Transverse colon (tissue), 4 donors: ENCODE measurements around the gene NTRK3. TPM values are rescaled to one million over a fixed set of nuclear protein-coding genes. Genes with fewer than 3 reads are reported as not detected.

Experiments
- DNase-seq: peaks from one replicate; pipeline ENCODE4 v3.0.0-alpha.2; 2019
- H3K27ac ChIP-seq, 4 donors: fragments of 200-600 bp; sonication (generic); 2 replicates each; pipeline ENCODE4 v1.5.1; 2016 to 2018; ENCODE audit warnings: inconsistent platforms in 4 of 4
- H3K27me3 ChIP-seq: fragments of 200-600 bp; sonication (generic); 2 replicates; pipeline ENCODE4 v1.5.1; 2017; ENCODE audit warnings: inconsistent platforms
- H3K36me3 ChIP-seq, 4 donors: fragments of 200-600 bp; sonication (generic); 2 replicates each; pipeline ENCODE4 v1.5.1; 2017 to 2019; ENCODE audit warnings: inconsistent platforms in 4 of 4
- H3K4me1 ChIP-seq, 4 donors: fragments of 200-600 bp; sonication (generic); 2 replicates each; pipeline ENCODE4 v1.5.1; 2017 to 2020; ENCODE audit warnings: inconsistent platforms in 4 of 4
- H3K4me3 ChIP-seq, 4 donors: fragments of 200-600 bp; sonication (generic); 1 replicate in 1 of 4; 2 replicates in 3 of 4; pipeline versions ENCODE4 v1.5.1 to v1.6.1; 2017 to 2019; ENCODE audit warnings: inconsistent platforms in 4 of 4
- H3K9me3 ChIP-seq, 2 donors: fragments of 200-600 bp; sonication (generic); 2 replicates each; pipeline ENCODE4 v1.5.1; 2017 to 2019; ENCODE audit warnings: inconsistent platforms in 2 of 2
- CTCF ChIP-seq, 5 experiments: fragments of 200-600 bp in 3 of 5; fragments of 450-650 bp in 2 of 5; sonication (generic) in 3 of 5; IDR thresholded peaks; 1 replicate in 2 of 5; 2 replicates in 3 of 5; pipeline ENCODE4 v1.5.1; 2016 to 2017; ENCODE audit warnings: antibody characterized with exemption in 5 of 5, inconsistent platforms in 3 of 5, mild to moderate bottlenecking in 2 of 5, moderate library complexity in 1 of 5
- EP300 ChIP-seq: sonication (generic); formaldehyde crosslinking; IDR thresholded peaks from one replicate; pipeline ENCODE4 v1.6.1; 2017; ENCODE audit warnings: antibody characterized with exemption, low read depth
- POLR2A ChIP-seq: fragments of 450-650 bp; IDR thresholded peaks from one replicate; pipeline ENCODE4 v1.6.1; 2016; ENCODE audit warnings: antibody characterized with exemption, mild to moderate bottlenecking, moderate library complexity
- POLR2AphosphoS5 ChIP-seq, 3 donors: sonication (generic); formaldehyde crosslinking; IDR thresholded peaks; one replicate each; pipeline ENCODE4 v1.6.1; 2016; ENCODE audit warnings: antibody characterized with exemption in 3 of 3
- WGBS, 2 donors: methylation state at CpG; one replicate each; pipeline ENCODE4 v1.1.5; 2018; ENCODE audit warnings: low coverage in 1 of 2; 5-methylcytosine and 5-hydroxymethylcytosine counted together
- in situ Hi-C, 4 donors: fragments of 200-750 bp; cut with MboI; loops; one replicate each; pipeline versions ENCODE4 v1.15.0 to v1.15.1; 2017; ENCODE audit warnings: low sequenced_read_pairs in 3 of 4, low pct_ligation_motif_present in 1 of 4, low pct_unique_long_range_greater_than_20kb in 1 of 4
- intact Hi-C: fragments of 100-400 bp; cut with DNase I; formaldehyde crosslinking; loops from one replicate; pipeline ENCODE4 v1.15.1; 2023; ENCODE audit warnings: low total_unique reads
- total RNA-seq, 4 donors: library from RNA; depleted of rRNA; stranded (reverse); fragments of >200 nt; gene quantifications; one replicate each; pipeline ENCODE4 v1.1.0, GENCODE V29; 2016

The NTRK3 gene
- total RNA-seq, 4 donors from 2014 or later, result 1.1 to 2.8 (median 2.4) TPM

GRCh38 chr15:88106074-88106473, 150.5 kb downstream of the NTRK3 start:
- in situ Hi-C loops (no loop called here), intact Hi-C loops (no loop called here)
- no peak overlapping the region for H3K27ac ChIP-seq
- H3K36me3 ChIP-seq, result no peaks in the 10 kb centered on the region
- no peak for TF ChIP-seq CTCF (IDR thresholded peaks at IDR 0.05)
- TF ChIP-seq POLR2AphosphoS5 (IDR thresholded peaks at IDR 0.05), result no peak
- TF ChIP-seq EP300, result no peak
- no peak for TF ChIP-seq POLR2A
- no peak overlapping the region for H3K4me3 ChIP-seq
- 82 to 88% methylated on average over 1 to 6 of the region's 6 CpGs for WGBS, 2 donors
- no peak for DNase-seq
- no peaks in the 10 kb centered on the region for H3K27me3 ChIP-seq
- no peaks in the 10 kb centered on the region for H3K4me1 ChIP-seq
- no peaks in the 10 kb centered on the region for H3K9me3 ChIP-seq

GRCh38 chr15:88104357-88104756, 152.2 kb downstream of the NTRK3 start:
- no peaks in the 10 kb centered on the region for H3K9me3 ChIP-seq
- H3K36me3 ChIP-seq, result no peaks in the 10 kb centered on the region
- H3K27ac ChIP-seq, result no peak overlapping the region
- intact Hi-C loops (no loop called here), in situ Hi-C loops (no loop called here)
- H3K4me3 ChIP-seq, result no peak overlapping the region
- no peak for DNase-seq
- 33 to 56% methylated on average over 1 to 3 of the region's 3 CpGs for WGBS, 2 donors
- TF ChIP-seq CTCF (IDR thresholded peaks at IDR 0.05) (no peak), EP300 (no peak), POLR2AphosphoS5 (IDR thresholded peaks at IDR 0.05) (no peak), POLR2A (no peak)
- no peaks in the 10 kb centered on the region for H3K4me1 ChIP-seq
- H3K27me3 ChIP-seq, result no peaks in the 10 kb centered on the region

GRCh38 chr15:88100181-88100580, 156.4 kb downstream of the NTRK3 start:
- H3K27me3 ChIP-seq, result no peaks in the 10 kb centered on the region
- TF ChIP-seq POLR2AphosphoS5 (IDR thresholded peaks at IDR 0.05) (no peak), EP300 (no peak), CTCF (IDR thresholded peaks at IDR 0.05) (no peak), POLR2A (no peak)
- H3K4me3 ChIP-seq, result no peak overlapping the region
- peaks cover 0 to 9% (median 3%) of the 10 kb centered on the region in 4 donors for H3K4me1 ChIP-seq
- intact Hi-C loops (no loop called here), in situ Hi-C loops (no loop called here)
- no peaks in the 10 kb centered on the region for H3K9me3 ChIP-seq
- no peak overlapping the region for H3K27ac ChIP-seq
- WGBS, 2 donors, result 82% methylated on average over 2 of the region's 2 CpGs; no CpG with 5 or more reads in 1 of the 2 donors
- H3K36me3 ChIP-seq, result no peaks in the 10 kb centered on the region
- DNase-seq, result no peak

- no peak overlapping the region for H3K4me3 ChIP-seq
- H3K27ac ChIP-seq, result peak overlapping the region in 1 of 4 donors; percentile 7
- H3K9me3 ChIP-seq, result no peaks in the 10 kb centered on the region
- intact Hi-C loops, result no loop called here
- DNase-seq, result no peak
- peaks cover 0 to 9% (median 3%) of the 10 kb centered on the region in 4 donors for H3K4me1 ChIP-seq
- no peaks in the 10 kb centered on the region for H3K36me3 ChIP-seq
- TF ChIP-seq EP300 (no peak), POLR2AphosphoS5 (IDR thresholded peaks at IDR 0.05) (peak in 1 of 3 donors; percentile 52)
- 36 to 45% methylated on average over 5 to 10 of the region's 10 CpGs for WGBS, 2 donors
- in situ Hi-C loops, result no loop called here
- H3K27me3 ChIP-seq, result no peaks in the 10 kb centered on the region
These were observed 158.2 kb downstream of the NTRK3 start for GRCh38 chr15:88098361-88098760.

- intact Hi-C loops, result no loop called here
- H3K4me1 ChIP-seq, result no peaks in the 10 kb centered on the region
- TF ChIP-seq EP300 (no peak), POLR2AphosphoS5 (IDR thresholded peaks at IDR 0.05) (no peak), POLR2A (no peak), CTCF (IDR thresholded peaks at IDR 0.05) (no peak)
- DNase-seq, result no peak
- no peak overlapping the region for H3K27ac ChIP-seq
- no peaks in the 10 kb centered on the region for H3K9me3 ChIP-seq
- 81% methylated on average over 3 of the region's 3 CpGs; no CpG with 5 or more reads in 1 of the 2 donors for WGBS, 2 donors
- H3K27me3 ChIP-seq, result no peaks in the 10 kb centered on the region
- in situ Hi-C loops, result no loop called here
- no peak overlapping the region for H3K4me3 ChIP-seq
- no peaks in the 10 kb centered on the region for H3K36me3 ChIP-seq
These were observed 165.0 kb downstream of the NTRK3 start for GRCh38 chr15:88091444-88092016.
